ENCODE data around the gene CAPNS1. TPM values are rescaled to one million over a fixed set of nuclear protein-coding genes. Genes with fewer than 3 reads are reported as not detected.

CAPNS1 gene
- 262 TPM for total RNA-seq
- 100 to 1,000 TPM; 105 to 185 (median 140) TPM for polyA plus RNA-seq

- H3K4me1 Mint-ChIP-seq, result peaks cover 8 to 20% (median 13%) of the 10 kb centered on the region in 4 donors
- peak within 1 kb of the TSS; percentile 81 for H3K27ac ChIP-seq (ENCODE audit: insufficient read depth, low read length, poor library complexity, severe bottlenecking)
- peaks cover 18% of the 10 kb centered on the region for H3K4me1 ChIP-seq (ENCODE audit: control insufficient read depth, insufficient read depth, low read length, poor library complexity, severe bottlenecking)
Observed at GRCh38 chr19:36139473-36140303, at the start of gene CAPNS1. TSS of gene CAPNS1 (plus strand) at chr19:36140066. CDS start at chr19:36141012, 946 bp downstream.

DNA sequence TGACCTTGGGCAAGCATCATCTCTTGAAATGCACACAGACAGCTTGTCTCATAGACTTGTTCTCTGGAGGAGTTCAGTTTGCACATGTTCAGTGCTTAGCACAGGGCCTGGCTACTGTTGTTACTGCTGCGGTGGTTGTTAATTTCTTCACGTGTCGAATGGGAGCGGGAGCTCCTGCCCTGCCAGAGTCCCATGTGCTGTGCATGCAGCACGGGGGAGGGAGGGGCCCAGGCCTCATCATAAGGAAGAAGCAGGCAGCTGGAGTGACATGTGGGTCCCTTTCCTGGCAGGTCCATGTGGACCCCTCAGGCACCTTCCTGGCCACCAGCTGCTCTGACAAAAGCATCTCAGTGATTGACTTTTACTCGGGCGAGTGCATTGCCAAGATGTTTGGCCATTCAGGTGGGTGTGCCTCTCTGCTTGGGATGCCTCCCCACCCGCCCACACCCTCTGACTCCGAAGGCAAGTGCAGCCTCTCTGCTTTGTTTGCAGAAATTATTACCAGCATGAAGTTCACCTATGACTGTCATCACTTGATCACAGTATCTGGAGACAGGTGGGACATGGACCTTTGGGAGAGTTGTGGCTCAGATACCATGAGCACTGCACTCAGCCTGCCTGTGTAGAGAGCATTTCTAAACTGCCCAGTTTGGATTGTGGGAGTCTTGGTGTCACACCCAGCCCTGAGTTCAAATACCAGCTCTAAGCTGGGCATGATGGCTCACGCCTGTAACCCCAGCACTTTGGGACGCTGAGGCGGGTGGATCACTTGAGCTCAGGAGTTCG, 48.8 kb upstream of the CAPNS1 start:
- Histone ChIP-seq H3K4me3 (ENCODE audit: low read depth, low read length) (no peak overlapping the region), H3K9me3 (ENCODE audit: control insufficient read depth in 2 of 2, low read length in 2 of 2) (no peaks in the 10 kb centered on the region), H3K4me1 (ENCODE audit: control insufficient read depth, insufficient read depth, low read length, poor library complexity, severe bottlenecking) (no peaks in the 10 kb centered on the region), H3K27me3 (ENCODE audit: control insufficient read depth, insufficient read depth, low read length) (no peaks in the 10 kb centered on the region), H3K36me3 (ENCODE audit: control insufficient read depth, insufficient read depth, low read length) (no peaks in the 10 kb centered on the region), H3K27ac (ENCODE audit: insufficient read depth, low read length, poor library complexity, severe bottlenecking) (no peak overlapping the region)
- H3K9me3 Mint-ChIP-seq, result no peaks in the 10 kb centered on the region
- ATAC-seq (ENCODE audit: low read depth in 2 of 2) (no peak), DNase-seq (no peak)
- peaks cover 0 to 15% (median 6%) of the 10 kb centered on the region in 4 donors for H3K4me1 Mint-ChIP-seq
- no peaks in the 10 kb centered on the region for H3K27me3 Mint-ChIP-seq
- H3K27ac Mint-ChIP-seq, result no peak overlapping the region
- no peak overlapping the region for H3K4me3 Mint-ChIP-seq
- peaks cover 5% of the 10 kb centered on the region for H3K36me3 Mint-ChIP-seq

More at GRCh38 chr19:36139473-36140303, at the start of gene CAPNS1:
- Mint-ChIP-seq H3K4me3 (peak within 1 kb of the TSS; percentile 89 to 94 (median 92)), H3K9me3 (peaks cover 0 to 4% (median 0%) of the 10 kb centered on the region in 7 donors), H3K27ac (peak within 1 kb of the TSS; percentile 91 to 95 (median 93)), H3K27me3 (no peaks in the 10 kb centered on the region), H3K36me3 (peaks cover 13% of the 10 kb centered on the region)
- no peaks in the 10 kb centered on the region for H3K27me3 ChIP-seq (ENCODE audit: control insufficient read depth, insufficient read depth, low read length)
- peak; percentile 84 to 93 (median 85) for DNase-seq
- peaks cover 16% of the 10 kb centered on the region for H3K36me3 ChIP-seq (ENCODE audit: control insufficient read depth, insufficient read depth, low read length)
- peak within 1 kb of the TSS; percentile 88 for H3K4me3 ChIP-seq (ENCODE audit: low read depth, low read length)
- peak; percentile 69 to 70 for ATAC-seq (ENCODE audit: low read depth in 2 of 2)
- H3K9me3 ChIP-seq (ENCODE audit: control insufficient read depth in 2 of 2, low read length in 2 of 2), result no peaks in the 10 kb centered on the region

- H3K9me3 ChIP-seq (ENCODE audit: control insufficient read depth in 2 of 2, low read length in 2 of 2), result no peaks in the 10 kb centered on the region
Observed at GRCh38 chr19:36092566-36092965, 47.3 kb upstream of the CAPNS1 start.

GRCh38 chr19:36093146-36093662, 46.7 kb upstream of the CAPNS1 start:
- no peaks in the 10 kb centered on the region for H3K9me3 ChIP-seq (ENCODE audit: control insufficient read depth in 2 of 2, low read length in 2 of 2)
- H3K36me3 ChIP-seq (ENCODE audit: control insufficient read depth, insufficient read depth, low read length), result no peaks in the 10 kb centered on the region
- DNase-seq (peak in 1 of 3 donors; percentile 9), ATAC-seq (ENCODE audit: low read depth in 2 of 2) (no peak)
- H3K4me1 ChIP-seq (ENCODE audit: control insufficient read depth, insufficient read depth, low read length, poor library complexity, severe bottlenecking), result no peaks in the 10 kb centered on the region
- H3K4me3 Mint-ChIP-seq, result no peak overlapping the region
- no peak overlapping the region for H3K4me3 ChIP-seq (ENCODE audit: low read depth, low read length)
- H3K4me1 Mint-ChIP-seq, result peaks cover 0 to 15% (median 6%) of the 10 kb centered on the region in 4 donors
- H3K27me3 ChIP-seq (ENCODE audit: control insufficient read depth, insufficient read depth, low read length), result no peaks in the 10 kb centered on the region
- peaks cover 12% of the 10 kb centered on the region for H3K36me3 Mint-ChIP-seq
- H3K27ac Mint-ChIP-seq, result peak overlapping the region in 2 of 3 donors; percentile 47 to 78
- H3K9me3 Mint-ChIP-seq, result no peaks in the 10 kb centered on the region
- H3K27ac ChIP-seq (ENCODE audit: insufficient read depth, low read length, poor library complexity, severe bottlenecking), result no peak overlapping the region
- H3K27me3 Mint-ChIP-seq, result no peaks in the 10 kb centered on the region

More at GRCh38 chr19:36092566-36092965, 47.3 kb upstream of the CAPNS1 start:
- Histone ChIP-seq H3K4me1 (ENCODE audit: control insufficient read depth, insufficient read depth, low read length, poor library complexity, severe bottlenecking) (no peaks in the 10 kb centered on the region), H3K4me3 (ENCODE audit: low read depth, low read length) (no peak overlapping the region), H3K27me3 (ENCODE audit: control insufficient read depth, insufficient read depth, low read length) (no peaks in the 10 kb centered on the region), H3K27ac (ENCODE audit: insufficient read depth, low read length, poor library complexity, severe bottlenecking) (no peak overlapping the region), H3K36me3 (ENCODE audit: control insufficient read depth, insufficient read depth, low read length) (no peaks in the 10 kb centered on the region)
- Mint-ChIP-seq H3K27ac (peak overlapping the region in 1 of 3 donors; percentile 78), H3K9me3 (no peaks in the 10 kb centered on the region), H3K27me3 (no peaks in the 10 kb centered on the region), H3K4me3 (no peak overlapping the region), H3K36me3 (peaks cover 12% of the 10 kb centered on the region), H3K4me1 (peaks cover 0 to 15% (median 6%) of the 10 kb centered on the region in 4 donors)
- ATAC-seq (ENCODE audit: low read depth in 2 of 2) (no peak), DNase-seq (no peak)

DNA sequence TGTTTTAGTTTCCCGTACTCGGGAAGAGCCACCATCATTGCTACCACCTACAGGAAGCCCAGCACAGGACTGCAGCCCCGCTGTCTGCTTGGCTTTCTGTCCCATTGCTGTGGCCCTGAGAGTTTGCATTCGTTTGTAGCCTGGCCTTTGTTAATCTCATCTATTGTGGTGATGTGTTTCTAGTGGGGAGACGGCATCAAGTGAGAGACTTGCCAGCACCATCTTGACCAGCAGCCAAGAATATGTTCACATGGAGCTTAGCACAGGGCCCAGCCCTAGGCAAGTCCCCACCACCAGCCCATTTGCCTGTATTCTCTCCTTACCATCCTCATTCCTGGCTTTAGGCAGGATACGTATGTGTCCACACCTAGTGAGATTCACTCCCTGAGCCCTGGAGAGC, 46.2 kb upstream of the CAPNS1 start:
- Histone ChIP-seq H3K9me3 (ENCODE audit: control insufficient read depth in 2 of 2, low read length in 2 of 2) (no peaks in the 10 kb centered on the region), H3K4me3 (ENCODE audit: low read depth, low read length) (no peak overlapping the region), H3K27ac (ENCODE audit: insufficient read depth, low read length, poor library complexity, severe bottlenecking) (no peak overlapping the region), H3K4me1 (ENCODE audit: control insufficient read depth, insufficient read depth, low read length, poor library complexity, severe bottlenecking) (no peaks in the 10 kb centered on the region), H3K36me3 (ENCODE audit: control insufficient read depth, insufficient read depth, low read length) (no peaks in the 10 kb centered on the region), H3K27me3 (ENCODE audit: control insufficient read depth, insufficient read depth, low read length) (no peaks in the 10 kb centered on the region)
- no peak overlapping the region for H3K4me3 Mint-ChIP-seq
- DNase-seq, result no peak
- H3K4me1 Mint-ChIP-seq, result peaks cover 0 to 15% (median 6%) of the 10 kb centered on the region in 4 donors
- no peaks in the 10 kb centered on the region for H3K27me3 Mint-ChIP-seq
- H3K9me3 Mint-ChIP-seq, result no peaks in the 10 kb centered on the region
- ATAC-seq (ENCODE audit: low read depth in 2 of 2), result no peak
- H3K27ac Mint-ChIP-seq, result peak overlapping the region in 2 of 3 donors; percentile 47 to 78
- peaks cover 10% of the 10 kb centered on the region for H3K36me3 Mint-ChIP-seq

DNA sequence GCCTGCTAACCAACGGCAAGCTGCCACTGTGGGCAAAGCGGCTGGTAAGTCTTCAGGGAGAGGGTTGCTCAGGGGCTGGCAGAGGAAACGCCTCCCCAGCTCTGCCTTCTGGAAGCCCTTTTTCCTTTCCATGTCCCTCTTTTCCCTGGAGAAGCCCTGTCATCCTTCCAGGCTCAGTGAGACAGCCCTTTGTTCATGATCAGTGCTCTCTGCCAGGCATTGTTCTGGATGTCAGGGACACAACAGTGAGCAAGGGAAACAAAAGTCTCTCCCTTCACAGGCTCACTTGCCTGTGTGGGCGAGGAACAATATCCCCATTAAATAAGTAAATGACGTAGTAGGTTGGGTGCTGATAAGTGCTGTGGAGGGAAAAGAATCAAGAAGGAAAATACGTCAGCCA, 42.8 kb upstream of the CAPNS1 start:
- H3K4me3 ChIP-seq (ENCODE audit: low read depth, low read length), result no peak overlapping the region
- no peaks in the 10 kb centered on the region for H3K9me3 ChIP-seq (ENCODE audit: control insufficient read depth in 2 of 2, low read length in 2 of 2)
- Mint-ChIP-seq H3K27ac (peak overlapping the region in 1 of 3 donors; percentile 31), H3K4me1 (peaks cover 0 to 15% (median 6%) of the 10 kb centered on the region in 4 donors), H3K9me3 (no peaks in the 10 kb centered on the region), H3K36me3 (peaks cover 8% of the 10 kb centered on the region), H3K4me3 (no peak overlapping the region), H3K27me3 (no peaks in the 10 kb centered on the region)
- no peaks in the 10 kb centered on the region for H3K27me3 ChIP-seq (ENCODE audit: control insufficient read depth, insufficient read depth, low read length)
- no peaks in the 10 kb centered on the region for H3K36me3 ChIP-seq (ENCODE audit: control insufficient read depth, insufficient read depth, low read length)
- H3K4me1 ChIP-seq (ENCODE audit: control insufficient read depth, insufficient read depth, low read length, poor library complexity, severe bottlenecking), result no peaks in the 10 kb centered on the region
- ATAC-seq (ENCODE audit: low read depth in 2 of 2), result no peak
- no peak overlapping the region for H3K27ac ChIP-seq (ENCODE audit: insufficient read depth, low read length, poor library complexity, severe bottlenecking)
- DNase-seq, result no peak

DNA sequence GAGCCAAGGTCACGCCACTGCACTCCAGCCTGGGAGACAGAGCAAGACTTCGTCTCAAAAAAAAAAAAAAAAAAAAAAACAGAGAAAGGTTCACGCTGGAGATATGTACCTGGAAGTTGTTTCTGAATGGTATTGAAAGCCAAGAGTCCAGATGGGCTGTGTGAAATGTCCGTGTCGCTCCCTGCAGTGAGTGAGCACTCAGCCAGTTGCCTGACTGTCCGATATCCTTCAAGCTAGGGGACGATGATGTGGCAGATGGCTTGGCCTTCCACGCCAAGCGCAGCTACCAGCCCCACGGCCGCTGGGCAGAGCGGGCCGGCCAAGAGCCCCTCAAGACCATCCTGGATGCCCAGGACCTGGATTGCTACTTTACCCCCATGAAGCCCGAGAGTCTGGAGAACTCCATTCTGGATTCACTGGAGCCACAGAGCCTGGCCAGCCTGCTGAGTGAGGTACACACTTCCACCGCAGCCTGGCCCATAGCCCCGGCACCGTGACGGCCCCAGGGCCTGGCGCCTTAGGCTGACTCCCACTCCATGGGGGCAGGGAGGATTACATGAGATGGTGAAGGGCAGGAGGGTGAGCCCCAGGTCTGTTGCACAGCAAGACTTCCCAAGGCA, 40.6 kb upstream of the CAPNS1 start:
- Histone ChIP-seq H3K27me3 (ENCODE audit: control insufficient read depth, insufficient read depth, low read length) (no peaks in the 10 kb centered on the region), H3K4me1 (ENCODE audit: control insufficient read depth, insufficient read depth, low read length, poor library complexity, severe bottlenecking) (no peaks in the 10 kb centered on the region), H3K4me3 (ENCODE audit: low read depth, low read length) (no peak overlapping the region), H3K9me3 (ENCODE audit: control insufficient read depth in 2 of 2, low read length in 2 of 2) (no peaks in the 10 kb centered on the region), H3K27ac (ENCODE audit: insufficient read depth, low read length, poor library complexity, severe bottlenecking) (no peak overlapping the region), H3K36me3 (ENCODE audit: control insufficient read depth, insufficient read depth, low read length) (no peaks in the 10 kb centered on the region)
- Mint-ChIP-seq H3K9me3 (no peaks in the 10 kb centered on the region), H3K4me3 (no peak overlapping the region), H3K36me3 (peaks cover 8% of the 10 kb centered on the region), H3K4me1 (no peaks in the 10 kb centered on the region), H3K27me3 (no peaks in the 10 kb centered on the region), H3K27ac (no peak overlapping the region)
- ATAC-seq (ENCODE audit: low read depth in 2 of 2), result no peak
- DNase-seq, result no peak

All from CD4-positive, CD25-positive, alpha-beta regulatory T cell (primary cell).